ENCODE results near the gene UBE2C.

UBE2C gene

GRCh38 chr20:45772693-45773092 lies 39.8 kb upstream of the UBE2C start:
- DNase-seq (ENCODE audit: low spot score), result no peak
- in situ Hi-C loops (cut with MboI; ENCODE audit: low pct_unique_long_range_greater_than_20kb, low sequenced_read_pairs, unreplicated experiment), result loop anchor here (25.0 kb wide), 2 partner anchors 185 to 310 kb away; partner anchors contain the start of genes WFDC2 and WFDC8
- no peak for TF ChIP-seq CTCF (IDR thresholded peaks at IDR 0.05; ENCODE audit: extremely low read depth, insufficient read depth, missing control alignments)

- DNase-seq (ENCODE audit: low spot score), result no peak
- in situ Hi-C loops (cut with MboI; ENCODE audit: low pct_unique_long_range_greater_than_20kb, low sequenced_read_pairs, unreplicated experiment), result loop anchor here (25.0 kb wide), 2 partner anchors 188 to 313 kb away; partner anchors contain the start of genes WFDC2 and WFDC8
Observed at GRCh38 chr20:45774945-45775344, 37.5 kb upstream of the UBE2C start.

GRCh38 chr20:45775411-45775810 lies 37.0 kb upstream of the UBE2C start:
- DNase-seq (ENCODE audit: low spot score), result no peak
- in situ Hi-C loops (cut with MboI; ENCODE audit: low pct_unique_long_range_greater_than_20kb, low sequenced_read_pairs, unreplicated experiment), result no loop called here
- no peak for TF ChIP-seq CTCF (IDR thresholded peaks at IDR 0.05; ENCODE audit: extremely low read depth, insufficient read depth, missing control alignments)

More at GRCh38 chr20:45774945-45775344, 37.5 kb upstream of the UBE2C start:
- TF ChIP-seq CTCF (IDR thresholded peaks at IDR 0.05; ENCODE audit: extremely low read depth, insufficient read depth, missing control alignments), result no peak

- in situ Hi-C loops (cut with MboI; ENCODE audit: low pct_unique_long_range_greater_than_20kb, low sequenced_read_pairs, unreplicated experiment), result no loop called here
- no peak for TF ChIP-seq CTCF (IDR thresholded peaks at IDR 0.05; ENCODE audit: extremely low read depth, insufficient read depth, missing control alignments)
- DNase-seq (ENCODE audit: low spot score), result no peak
Observed at GRCh38 chr20:45776931-45777330, 35.5 kb upstream of the UBE2C start.

GRCh38 chr20:45779011-45779915 lies 33.2 kb upstream of the UBE2C start:
- TF ChIP-seq CTCF (IDR thresholded peaks at IDR 0.05; ENCODE audit: extremely low read depth, insufficient read depth, missing control alignments), result no peak
- in situ Hi-C loops (cut with MboI; ENCODE audit: low pct_unique_long_range_greater_than_20kb, low sequenced_read_pairs, unreplicated experiment), result no loop called here
- DNase-seq (ENCODE audit: low spot score), result no peak

- no peak for TF ChIP-seq CTCF (IDR thresholded peaks at IDR 0.05; ENCODE audit: extremely low read depth, insufficient read depth, missing control alignments)
- no peak for DNase-seq (ENCODE audit: low spot score)
- in situ Hi-C loops (cut with MboI; ENCODE audit: low pct_unique_long_range_greater_than_20kb, low sequenced_read_pairs, unreplicated experiment), result no loop called here
Observed at GRCh38 chr20:45780159-45780558, 32.3 kb upstream of the UBE2C start.
